Ovary (tissue), 9 donors: ENCODE measurements around the gene CBLN3. TPM values are rescaled to one million over a fixed set of nuclear protein-coding genes. Genes with fewer than 3 reads are reported as not detected.
A peak's percentile ranks its signal among the peaks of the same experiment; 100 is the strongest.

Source experiments
- DNase-seq, 5 donors: peaks; one replicate each; pipeline ENCODE4 v3.0.0-alpha.2; 2019 to 2020
- H3K27ac ChIP-seq, 2 donors: fragments of 200-600 bp; one replicate each; pipeline versions ENCODE4 v1.5.1 to v1.8.0; 2019 to 2022
- H3K27me3 ChIP-seq: fragments of 200-600 bp; one replicate; pipeline ENCODE4 v1.8.0; 2022
- H3K36me3 ChIP-seq: fragments of 200-600 bp; sonication (generic); one replicate; pipeline ENCODE4 v1.5.1; 2019
- H3K4me1 ChIP-seq: one replicate; pipeline ENCODE4 v1.8.1; 2013; ENCODE audit warnings: mild to moderate bottlenecking, moderate library complexity; ENCODE audit not compliant: insufficient read depth
- H3K4me3 ChIP-seq: fragments of 200-600 bp; sonication (generic); one replicate; pipeline ENCODE4 v1.5.1; 2017
- H3K9me3 ChIP-seq, 2 donors: fragments of 200-600 bp in 1 of 2; sonication (generic) in 1 of 2; one replicate each; pipeline versions ENCODE4 v1.5.1 to v1.8.1; 2013 to 2019; ENCODE audit warnings: mild to moderate bottlenecking in 1 of 2, moderate library complexity in 1 of 2
- CTCF ChIP-seq, 3 donors: fragments of 450-650 bp in 2 of 3; fragments of 200-600 bp in 1 of 3; IDR thresholded peaks; one replicate each; pipeline versions ENCODE4 v1.5.1 to v1.8.0; 2016 to 2022; ENCODE audit warnings: antibody characterized with exemption in 3 of 3, mild to moderate bottlenecking in 1 of 3
- EP300 ChIP-seq: sonication (generic); formaldehyde crosslinking; IDR thresholded peaks from one replicate; pipeline ENCODE4 v1.6.1; 2017; ENCODE audit warnings: antibody characterized with exemption
- POLR2A ChIP-seq: fragments of 450-650 bp; IDR thresholded peaks from one replicate; pipeline ENCODE4 v1.6.1; 2017; ENCODE audit warnings: antibody characterized with exemption, mild to moderate bottlenecking, moderate library complexity
- WGBS, 3 donors: extraction: QIAGEN DNeasy Blood & Tissue Kit in 1 of 3; methylation state at CpG; one replicate each; pipeline versions ENCODE4 v1.1.5 to v1.1.7; 2013 to 2017; 5-methylcytosine and 5-hydroxymethylcytosine counted together
- intact Hi-C, 4 donors: fragments of 100-400 bp; cut with DNase I; formaldehyde crosslinking; loops; one replicate each; pipeline versions ENCODE4 v1.11.0 to v1.15.1; 2022 to 2023
- polyA plus RNA-seq, 2 donors: library from polyadenylated mRNA; stranded (reverse); fragments of 200-250 nt in 1 of 2; fragments of 350-450 nt in 1 of 2; fragmentation: Illumina TruSeq in 1 of 2; extraction: RNeasy Lipid Tissue Mini Kit (QIAGEN cat#74804) in 1 of 2; gene quantifications; one replicate each; pipeline ENCODE4 v1.2.3, GENCODE V29; 2013 to 2014
- total RNA-seq, 7 donors: library from RNA; depleted of rRNA in 2 of 7; stranded (reverse); fragments of >200 nt in 2 of 7; fragmentation: NEBNext Ultra II Directional in 3 of 7; extraction: Animal tissue kit (Norgen Biotek cat#: 25700) in 3 of 7; gene quantifications; one replicate each; pipeline versions ENCODE4 v1.1.0 to v1.2.4, GENCODE V29; 2016 to 2023
- donor health status: DM: no; HTN: no; CAD: no; lungs with moderate emphysema.
- donor health status: DM: no; HTN: no; CAD: no.
- donor health status: Bipolar disorder and iron deficiency.
- donor health status: DM: yes; HTN: yes; CAD: no.
- donor health status: DM: no; HTN: no; CAD: no.
- donor health status: DM: yes; HTN: yes; CAD: no.

The CBLN3 gene
- total and polyA plus RNA-seq, 9 donors = 2.0 to 10.5 (median 5.8) TPM

GRCh38 chr14:24426150-24426911 lies 3.1 kb downstream of the CBLN3 start:
- H3K27ac ChIP-seq = no peak overlapping the region
- 74 to 87% (median 83%) methylated on average over 2 of the region's 2 CpGs for WGBS, 3 donors
- intact Hi-C loops = no loop called here

GRCh38 chr14:24425704-24426103 lies 3.8 kb downstream of the CBLN3 start:
- H3K36me3 ChIP-seq = no peaks in the 10 kb centered on the region
- peaks cover 10% of the 10 kb centered on the region for H3K4me1 ChIP-seq
- intact Hi-C loops = no loop called here
- TF ChIP-seq EP300 (no peak), POLR2A (no peak), CTCF (IDR thresholded peaks at IDR 0.05) (no peak)
- no peaks in the 10 kb centered on the region for H3K9me3 ChIP-seq
- H3K27ac ChIP-seq = no peak overlapping the region
- 1 to 8% (median 2%) methylated on average over 3 of the region's 3 CpGs for WGBS, 3 donors
- H3K27me3 ChIP-seq = no peaks in the 10 kb centered on the region
- H3K4me3 ChIP-seq = no peak overlapping the region
- DNase-seq = peak in 1 of 5 donors; percentile 15

More at GRCh38 chr14:24426150-24426911, 3.1 kb downstream of the CBLN3 start:
- peaks cover 12% of the 10 kb centered on the region for H3K4me1 ChIP-seq
- no peaks in the 10 kb centered on the region for H3K36me3 ChIP-seq
- no peaks in the 10 kb centered on the region for H3K27me3 ChIP-seq
- H3K4me3 ChIP-seq = no peak overlapping the region
- TF ChIP-seq EP300 = no peak
- no peak for TF ChIP-seq POLR2A
- H3K9me3 ChIP-seq = no peaks in the 10 kb centered on the region
- no peak for DNase-seq

GRCh38 chr14:24422694-24423601 lies 6.5 kb downstream of the CBLN3 start:
- H3K4me3 ChIP-seq = no peak overlapping the region
- peaks cover 15% of the 10 kb centered on the region for H3K4me1 ChIP-seq
- WGBS, 3 donors = 80 to 81% (median 81%) methylated on average over 12 of the region's 12 CpGs
- no peak for DNase-seq
- H3K27me3 ChIP-seq = no peaks in the 10 kb centered on the region
- no peaks in the 10 kb centered on the region for H3K9me3 ChIP-seq
- TF ChIP-seq POLR2A (no peak), EP300 (no peak), CTCF (IDR thresholded peaks at IDR 0.05) (no peak)
- H3K27ac ChIP-seq = no peak overlapping the region
- no peaks in the 10 kb centered on the region for H3K36me3 ChIP-seq
- intact Hi-C loops = no loop called here

- no peak for DNase-seq
- intact Hi-C loops = no loop called here
- WGBS, 3 donors = 82 to 89% (median 83%) methylated on average over 4 of the region's 4 CpGs
- H3K4me1 ChIP-seq = peaks cover 18% of the 10 kb centered on the region
- TF ChIP-seq CTCF (IDR thresholded peaks at IDR 0.05) (no peak), POLR2A (no peak), EP300 (no peak)
- no peaks in the 10 kb centered on the region for H3K27me3 ChIP-seq
- H3K36me3 ChIP-seq = no peaks in the 10 kb centered on the region
- no peaks in the 10 kb centered on the region for H3K9me3 ChIP-seq
- H3K4me3 ChIP-seq = no peak overlapping the region
- H3K27ac ChIP-seq = no peak overlapping the region
These were observed 7.2 kb downstream of the CBLN3 start for GRCh38 chr14:24422261-24422660.
